GM12878 (cell line): Measurements from ENCODE around the gene SASH3. TPM values are rescaled to one million over a fixed set of nuclear protein-coding genes. Genes with fewer than 3 reads are reported as not detected.

Source experiments
- ATAC-seq: fragments of 200-7000 bp; cut with Tn5 transposase; 3 replicates; pipeline ENCODE4 v1.9.1; 2020; ENCODE audit warnings: mild to moderate bottlenecking, moderate library complexity
- BruUV-seq: library from RNA; stranded (reverse); fragments of 400-500 nt; replicated peaks from 2 replicates; lab custom pipeline; 2021; lab: Mats Ljungman, UMichigan
- CTCF ChIA-PET: fragments of 300-600 bp; sonication (Branson Sonifier 250); formaldehyde crosslinking; extraction: SDS; loops from one replicate; lab custom pipeline; 2021; ENCODE audit warnings: inconsistent platforms; lab: Yijun Ruan, JAX
- POLR2A ChIA-PET: fragments of 350-600 bp; formaldehyde crosslinking; extraction: SDS; loops from one replicate; lab custom pipeline; 2021; ENCODE audit warnings: inconsistent platforms; lab: Charles Lee
- RAD21 ChIA-PET: fragments of 300-600 bp; sonication (Branson Sonifier 250); formaldehyde crosslinking; loops from one replicate; lab custom pipeline; 2023; ENCODE audit warnings: antibody characterized with exemption; ENCODE audit not compliant: unreplicated experiment; lab: Charles Lee
- SMC1A ChIA-PET: fragments of 300-600 bp; sonication (Branson Sonifier 250); formaldehyde crosslinking; loops from one replicate; lab custom pipeline; 2023; ENCODE audit not compliant: unreplicated experiment, uncharacterized antibody; lab: Charles Lee
- DNase-seq: peaks from one replicate; pipeline ENCODE4 v3.0.0-alpha.2; 2011; ENCODE audit warnings: low read depth, low spot score
- FAIRE-seq: peaks from 3 replicates; lab custom pipeline; 2011; peaks lifted over from hg19 to GRCh38; lab: Jason Lieb, UNC
- H2AFZ ChIP-seq: 2 replicates; pipeline ENCODE4 v1.6.0; 2011; ENCODE audit warnings: low read depth, low read length, control low read depth; ENCODE audit not compliant: control insufficient read depth
- H3K27ac ChIP-seq: 2 replicates; pipeline ENCODE4 v1.5.1; 2011; ENCODE audit warnings: control low read depth; ENCODE audit not compliant: control insufficient read depth, insufficient read depth
- H3K27me3 ChIP-seq, 2 experiments: replicated peaks in 1 of 2; 2 replicates each; pipeline versions ENCODE4 v1.6.0 to v1.6.1; 2011; ENCODE audit warnings: low read length in 1 of 2; ENCODE audit not compliant: control insufficient read depth in 2 of 2, insufficient read depth in 2 of 2
- H3K36me3 ChIP-seq, 2 experiments: 2 replicates each; pipeline ENCODE4 v1.5.1; 2011; ENCODE audit warnings: low read length in 1 of 2; ENCODE audit not compliant: control insufficient read depth in 2 of 2, insufficient read depth in 2 of 2
- H3K4me1 ChIP-seq: 2 replicates; pipeline ENCODE4 v1.6.1; 2011; ENCODE audit warnings: mild to moderate bottlenecking, low read length, moderate library complexity, mixed read lengths; ENCODE audit not compliant: control insufficient read depth, insufficient read depth
- H3K4me2 ChIP-seq: 2 replicates; pipeline ENCODE4 v1.6.0; 2011; ENCODE audit warnings: control low read depth; ENCODE audit not compliant: control insufficient read depth, insufficient read depth
- H3K4me3 ChIP-seq: fragments of 200-600 bp; sonication (generic); 2 replicates; pipeline ENCODE4 v1.5.1; 2016
- H3K79me2 ChIP-seq: 2 replicates; pipeline ENCODE4 v1.6.0; 2011; ENCODE audit warnings: low read length; ENCODE audit not compliant: control insufficient read depth, insufficient read depth
- H3K9ac ChIP-seq: 2 replicates; pipeline ENCODE4 v1.8.0; 2011; ENCODE audit warnings: low read length, control low read depth, mixed read lengths; ENCODE audit not compliant: control insufficient read depth, insufficient read depth
- H3K9me3 ChIP-seq: replicated peaks from 3 replicates; pipeline ENCODE4 v1.5.1; 2011; ENCODE audit warnings: mild to moderate bottlenecking, low read length; ENCODE audit not compliant: control insufficient read depth, insufficient read depth
- H4K20me1 ChIP-seq: 2 replicates; pipeline ENCODE4 v1.6.0; 2011; ENCODE audit not compliant: control insufficient read depth, insufficient read depth
- ASH2L ChIP-seq: fragments of 300-600, 200-600 bp; sonication (generic); IDR thresholded peaks from 2 replicates; pipeline ENCODE4 v1.6.1; 2017; ENCODE audit warnings: low read depth, mild to moderate bottlenecking, borderline replicate concordance
- ATF7 ChIP-seq: fragments of 450-650 bp; IDR thresholded peaks from 2 replicates; pipeline ENCODE4 v1.6.1; 2016; ENCODE audit warnings: low read depth, mild to moderate bottlenecking
- HSF1 ChIP-seq: fragments of 150-350 bp; IDR thresholded peaks from 2 replicates; pipeline ENCODE4 v1.6.1; 2014; ENCODE audit warnings: mild to moderate bottlenecking, low read depth, low read length
- POLR2A ChIP-seq: IDR thresholded peaks from 2 replicates; pipeline ENCODE4 v1.6.1; 2011; ENCODE audit warnings: low read depth, mild to moderate bottlenecking, low read length
- POLR2AphosphoS5 ChIP-seq: IDR thresholded peaks from 2 replicates; pipeline ENCODE4 v1.6.1; 2011; ENCODE audit warnings: mild to moderate bottlenecking, low read length, inconsistent platforms
- WGBS: methylation state at CpG from one replicate; pipeline ENCODE4 v1.1.6; 2016; ENCODE audit warnings: low lambda C conversion rate; ENCODE audit not compliant: insufficient replicate concordance, insufficient coverage; ENCODE audit errors: missing lambda C conversion rate; 5-methylcytosine and 5-hydroxymethylcytosine counted together
- in situ Hi-C: fragments of 300-500 bp; cut with MboI; formaldehyde crosslinking; loops from 9 replicates; pipeline ENCODE4 v1.14.3; 2018; ENCODE audit warnings: mixed read lengths
- intact Hi-C: fragments of 100-400 bp; cut with micrococcal nuclease; formaldehyde crosslinking; loops from one replicate; pipeline ENCODE4 v1.14.2; 2022; ENCODE audit not compliant: unreplicated experiment
- polyA plus RNA-seq, 11 experiments: library from polyadenylated mRNA; depleted of rRNA in 4 of 11; unstranded in 6 of 11; stranded (reverse) in 5 of 11; fragments of >200 nt; fragmentation: Nextera tagmentation in 4 of 11; fragmentation: Illumina TruSeq in 1 of 11; extraction: Ambion mirVana in 4 of 11; extraction: Trizol in 1 of 11; gene quantifications; 1 replicate in 1 of 11; 2 replicates in 10 of 11; pipeline versions ENCODE4 v1.2.1 to v1.2.3, GENCODE V29; 2011 to 2016; ENCODE audit warnings: inconsistent platforms in 2 of 11, missing spikeins in 2 of 11, low read depth in 1 of 11
- total RNA-seq, 4 experiments: library from RNA; depleted of rRNA in 3 of 4; stranded (reverse); fragments of >200 nt in 3 of 4; fragmentation: Illumina TruSeq in 1 of 4; extraction: Trizol in 1 of 4; gene quantifications; 2 replicates each; pipeline versions ENCODE4 v1.2.1 to v1.2.3, GENCODE V29; 2013 to 2021

SASH3 gene
- total and polyA plus RNA-seq, 10 of the 15 experiments (the other 5 are each of a cell fraction or from before 2014, with no cell fraction given): 23.1 to 233 (median 160) TPM

GRCh38 chrX:129793604-129794191 is 13.9 kb downstream of the SASH3 start:
- ChIA-PET SMC1A (interaction anchor here (0.7 to 1.1 kb wide), 2 partner anchors 9 to 267 kb away, joined by 3 read pairs; no protein-coding TSS in a partner anchor), RAD21 (no interaction called here), POLR2A (interaction anchor here (1.4 kb wide), 1 partner anchor 13 kb away, joined by 4 read pairs; no protein-coding TSS in a partner anchor), CTCF (interaction anchor here (2.1 kb wide), 1 partner anchor 37 kb away, joined by 5 read pairs; no protein-coding TSS in a partner anchor)
- H3K9ac ChIP-seq: no peak overlapping the region
- no peak overlapping the region for H3K4me3 ChIP-seq
- no peak overlapping the region for H3K4me2 ChIP-seq
- intact Hi-C loops (no loop called here), in situ Hi-C loops (no loop called here)
- no peaks in the 10 kb centered on the region for H3K27me3 ChIP-seq
- H3K36me3 ChIP-seq: peaks cover 28 to 40% of the 10 kb centered on the region in 2 experiments
- H2AFZ ChIP-seq: no peak overlapping the region
- DNase-seq (no peak), FAIRE-seq (no peak), ATAC-seq (no peak)
- no peaks in the 10 kb centered on the region for H3K79me2 ChIP-seq
- H4K20me1 ChIP-seq: no peaks in the 10 kb centered on the region
- H3K4me1 ChIP-seq: no peaks in the 10 kb centered on the region
- WGBS: 79% methylated on average over 19 of the region's 20 CpGs
- no peak overlapping the region for H3K27ac ChIP-seq
- no peak for TF ChIP-seq HSF1
- TF ChIP-seq POLR2AphosphoS5: 0 out of 2 replicates have a peak, but pooled peaks have one; percentile 20
- TF ChIP-seq ASH2L: no peak
- peak; percentile 41; the same call in 1 of the 2 replicates for TF ChIP-seq POLR2A
- TF ChIP-seq ATF7: no peak
- H3K9me3 ChIP-seq: no peaks in the 10 kb centered on the region
- BruUV-seq: no TSS peak
